Stomach (tissue), 9 donors: ENCODE measurements around the gene TSC22D1. TPM values are rescaled to one million over a fixed set of nuclear protein-coding genes. Genes with fewer than 3 reads are reported as not detected.

ENCODE experiments used
- DNase-seq, 2 donors: peaks; one replicate each; pipeline versions ENCODE4 v3.0.0 to v3.0.0-alpha.2; 2013 to 2019
- H3K27ac ChIP-seq, 5 donors: fragments of 200-600 bp in 4 of 5; sonication (generic) in 4 of 5; one replicate each; pipeline ENCODE4 v1.5.1; 2013 to 2019; ENCODE audit warnings: mild to moderate bottlenecking in 1 of 5, moderate library complexity in 1 of 5
- H3K27me3 ChIP-seq, 3 donors: fragments of 200-600 bp; sonication (generic); one replicate each; pipeline ENCODE4 v1.5.1; 2017 to 2019; ENCODE audit warnings: mixed run types in 1 of 3
- H3K36me3 ChIP-seq, 4 donors: fragments of 200-600 bp; sonication (generic); 1 replicate in 3 of 4; 2 replicates in 1 of 4; pipeline ENCODE4 v1.5.1; 2016 to 2019
- H3K4me1 ChIP-seq, 4 donors: fragments of 200-600 bp; sonication (generic); one replicate each; pipeline ENCODE4 v1.5.1; 2016 to 2019
- H3K4me3 ChIP-seq, 4 donors: fragments of 200-600 bp; sonication (generic) in 3 of 4; one replicate each; pipeline ENCODE4 v1.5.1; 2016 to 2019; ENCODE audit warnings: mild to moderate bottlenecking in 1 of 4
- H3K9me3 ChIP-seq, 4 donors: fragments of 200-600 bp; sonication (generic); one replicate each; pipeline ENCODE4 v1.5.1; 2016 to 2019
- EP300 ChIP-seq: sonication (generic); formaldehyde crosslinking; IDR thresholded peaks from one replicate; pipeline ENCODE4 v1.6.1; 2017; ENCODE audit warnings: antibody characterized with exemption
- POLR2A ChIP-seq, 4 donors: fragments of 450-650 bp; IDR thresholded peaks; one replicate each; pipeline ENCODE4 v1.6.1; 2016; ENCODE audit warnings: antibody characterized with exemption in 4 of 4, control low read depth in 2 of 4, mild to moderate bottlenecking in 1 of 4, moderate library complexity in 1 of 4
- POLR2AphosphoS5 ChIP-seq, 3 donors: sonication (generic); formaldehyde crosslinking; IDR thresholded peaks; one replicate each; pipeline ENCODE4 v1.6.1; 2016; ENCODE audit warnings: antibody characterized with exemption in 3 of 3
- WGBS, 5 donors: extraction: QIAGEN DNeasy Blood & Tissue Kit in 3 of 5; methylation state at CpG; one replicate each; pipeline versions ENCODE4 v1.1.5 to v1.1.7; 2013 to 2018; 5-methylcytosine and 5-hydroxymethylcytosine counted together
- intact Hi-C: fragments of 100-400 bp; cut with DNase I; formaldehyde crosslinking; loops from one replicate; pipeline ENCODE4 v1.15.1; 2023; ENCODE audit warnings: low total_unique reads
- polyA plus RNA-seq, 3 donors: library from polyadenylated mRNA; stranded (reverse); fragments of 200-250 nt; gene quantifications; one replicate each; pipeline ENCODE4 v1.2.3, GENCODE V29; 2013
- total RNA-seq, 5 donors: library from RNA; depleted of rRNA; stranded (reverse); fragments of >200 nt; gene quantifications; one replicate each; pipeline versions ENCODE4 v1.1.0 to v1.2.3, GENCODE V29; 2014 to 2016
- TF ChIP-seq, protein P1 (sequence below), 7 experiments: fragments of 450-650 bp in 4 of 7; fragments of 200-600 bp in 3 of 7; sonication (generic) in 3 of 7; IDR thresholded peaks; one replicate each; pipeline ENCODE4 v1.5.1; 2016 to 2019; ENCODE audit warnings: antibody characterized with exemption in 7 of 7, control low read depth in 2 of 7, mild to moderate bottlenecking in 1 of 7
- donor health status: healthy with polysubstance abuse.
- donor health status: Bipolar disorder and iron deficiency.
- donor health status: healthy.

TSC22D1 gene
- total and polyA plus RNA-seq, 8 donors, result 26.1 to 195 (median 111) TPM

GRCh38 chr13:44465318-44465717 lies 110.8 kb downstream of the TSC22D1 start:
- TF ChIP-seq, protein P1, sequence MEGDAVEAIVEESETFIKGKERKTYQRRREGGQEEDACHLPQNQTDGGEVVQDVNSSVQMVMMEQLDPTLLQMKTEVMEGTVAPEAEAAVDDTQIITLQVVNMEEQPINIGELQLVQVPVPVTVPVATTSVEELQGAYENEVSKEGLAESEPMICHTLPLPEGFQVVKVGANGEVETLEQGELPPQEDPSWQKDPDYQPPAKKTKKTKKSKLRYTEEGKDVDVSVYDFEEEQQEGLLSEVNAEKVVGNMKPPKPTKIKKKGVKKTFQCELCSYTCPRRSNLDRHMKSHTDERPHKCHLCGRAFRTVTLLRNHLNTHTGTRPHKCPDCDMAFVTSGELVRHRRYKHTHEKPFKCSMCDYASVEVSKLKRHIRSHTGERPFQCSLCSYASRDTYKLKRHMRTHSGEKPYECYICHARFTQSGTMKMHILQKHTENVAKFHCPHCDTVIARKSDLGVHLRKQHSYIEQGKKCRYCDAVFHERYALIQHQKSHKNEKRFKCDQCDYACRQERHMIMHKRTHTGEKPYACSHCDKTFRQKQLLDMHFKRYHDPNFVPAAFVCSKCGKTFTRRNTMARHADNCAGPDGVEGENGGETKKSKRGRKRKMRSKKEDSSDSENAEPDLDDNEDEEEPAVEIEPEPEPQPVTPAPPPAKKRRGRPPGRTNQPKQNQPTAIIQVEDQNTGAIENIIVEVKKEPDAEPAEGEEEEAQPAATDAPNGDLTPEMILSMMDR (IDR thresholded peaks at IDR 0.05), result no peak
- TF ChIP-seq POLR2A (IDR thresholded peaks at IDR 0.05), result no peak
- TF ChIP-seq EP300, result no peak
- no peak for TF ChIP-seq POLR2AphosphoS5 (IDR thresholded peaks at IDR 0.05)

DNA sequence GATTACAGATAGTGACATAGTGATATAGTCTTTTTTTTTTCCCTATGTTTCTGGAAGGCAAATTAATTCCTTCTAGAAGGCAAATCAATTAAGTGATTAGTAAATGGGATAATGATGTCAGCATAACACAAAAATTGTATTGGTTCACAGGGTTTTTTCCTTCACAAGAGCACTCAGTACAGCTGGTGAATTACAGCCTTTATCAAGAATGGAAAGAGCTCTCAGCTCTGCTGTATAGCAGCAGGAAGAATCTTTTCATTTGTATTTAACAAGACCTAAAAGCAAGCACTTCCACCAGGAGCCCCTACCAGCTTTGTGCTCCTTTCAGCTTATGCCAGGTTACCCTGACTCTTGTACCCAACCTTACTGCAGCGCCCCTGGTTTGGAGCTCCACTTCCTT lies 111.7 kb downstream of the TSC22D1 start:
- no peaks in the 10 kb centered on the region for H3K36me3 ChIP-seq
- no peak for DNase-seq
- intact Hi-C loops, result no loop called here
- WGBS, 5 donors, result 67 to 79% (median 78%) methylated on average over 1 of the region's 1 CpG
- no peak overlapping the region for H3K27ac ChIP-seq
- no peaks in the 10 kb centered on the region for H3K9me3 ChIP-seq
- H3K4me3 ChIP-seq, result no peak overlapping the region
- TF ChIP-seq POLR2AphosphoS5 (IDR thresholded peaks at IDR 0.05), result no peak
- TF ChIP-seq, protein P1 (IDR thresholded peaks at IDR 0.05), result no peak
- TF ChIP-seq EP300, result no peak
- no peak for TF ChIP-seq POLR2A (IDR thresholded peaks at IDR 0.05)
- peaks cover 6 to 20% (median 8%) of the 10 kb centered on the region in 4 donors for H3K4me1 ChIP-seq
- no peaks in the 10 kb centered on the region for H3K27me3 ChIP-seq

More at GRCh38 chr13:44465318-44465717, 110.8 kb downstream of the TSC22D1 start:
- intact Hi-C loops, result no loop called here
- no peaks in the 10 kb centered on the region for H3K27me3 ChIP-seq
- H3K4me1 ChIP-seq, result peaks cover 6 to 20% (median 8%) of the 10 kb centered on the region in 4 donors
- H3K36me3 ChIP-seq, result no peaks in the 10 kb centered on the region
- no peak for DNase-seq
- 58 to 82% (median 75%) methylated on average over 4 of the region's 4 CpGs for WGBS, 5 donors
- H3K4me3 ChIP-seq, result no peak overlapping the region
- no peaks in the 10 kb centered on the region for H3K9me3 ChIP-seq
- no peak overlapping the region for H3K27ac ChIP-seq

GRCh38 chr13:44463759-44464158 lies 112.4 kb downstream of the TSC22D1 start:
- Histone ChIP-seq H3K27ac (no peak overlapping the region), H3K4me3 (no peak overlapping the region), H3K27me3 (no peaks in the 10 kb centered on the region), H3K36me3 (no peaks in the 10 kb centered on the region), H3K4me1 (peaks cover 6 to 20% (median 8%) of the 10 kb centered on the region in 4 donors), H3K9me3 (no peaks in the 10 kb centered on the region)
- no peak for DNase-seq
- TF ChIP-seq, protein P1 (IDR thresholded peaks at IDR 0.05), result no peak
- TF ChIP-seq POLR2AphosphoS5 (IDR thresholded peaks at IDR 0.05) (no peak), EP300 (no peak), POLR2A (IDR thresholded peaks at IDR 0.05) (no peak)
- intact Hi-C loops, result no loop called here
- WGBS, 5 donors, result 83 to 96% (median 88%) methylated on average over 1 of the region's 1 CpG

DNA sequence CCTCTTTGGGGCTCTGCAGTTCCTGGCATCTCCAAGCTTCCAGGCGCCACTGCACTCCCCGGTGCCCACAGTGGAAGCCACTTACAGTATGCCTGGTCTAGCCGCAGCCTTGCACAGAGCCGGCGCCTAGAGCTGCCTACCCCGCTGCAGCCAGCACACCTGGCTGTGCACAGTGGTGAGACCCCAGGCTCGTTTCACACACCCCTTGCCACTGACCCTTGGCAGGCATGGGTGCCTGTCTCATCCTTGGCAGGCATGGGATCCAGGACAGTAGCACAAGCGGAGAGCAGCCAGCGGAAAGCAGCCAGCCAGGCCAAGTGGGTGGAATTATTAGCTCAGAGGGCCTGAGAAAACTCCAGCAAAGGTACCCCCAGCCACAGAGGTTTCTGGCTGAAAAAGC lies 116.5 kb downstream of the TSC22D1 start:
- TF ChIP-seq POLR2A (IDR thresholded peaks at IDR 0.05), result no peak
- no peak for TF ChIP-seq POLR2AphosphoS5 (IDR thresholded peaks at IDR 0.05)
- TF ChIP-seq EP300, result no peak
- TF ChIP-seq, protein P1 (IDR thresholded peaks at IDR 0.05), result no peak
- Histone ChIP-seq H3K27me3 (no peaks in the 10 kb centered on the region), H3K27ac (no peak overlapping the region), H3K4me1 (peaks cover 0 to 19% (median 9%) of the 10 kb centered on the region in 4 donors), H3K9me3 (no peaks in the 10 kb centered on the region), H3K36me3 (no peaks in the 10 kb centered on the region), H3K4me3 (no peak overlapping the region)
- intact Hi-C loops, result no loop called here
- WGBS, 5 donors, result 90 to 100% (median 97%) methylated on average over 4 to 9 of the region's 9 CpGs
- no peak for DNase-seq
